ENCODE data around the gene RAPGEF5.

RAPGEF5 gene

DNA sequence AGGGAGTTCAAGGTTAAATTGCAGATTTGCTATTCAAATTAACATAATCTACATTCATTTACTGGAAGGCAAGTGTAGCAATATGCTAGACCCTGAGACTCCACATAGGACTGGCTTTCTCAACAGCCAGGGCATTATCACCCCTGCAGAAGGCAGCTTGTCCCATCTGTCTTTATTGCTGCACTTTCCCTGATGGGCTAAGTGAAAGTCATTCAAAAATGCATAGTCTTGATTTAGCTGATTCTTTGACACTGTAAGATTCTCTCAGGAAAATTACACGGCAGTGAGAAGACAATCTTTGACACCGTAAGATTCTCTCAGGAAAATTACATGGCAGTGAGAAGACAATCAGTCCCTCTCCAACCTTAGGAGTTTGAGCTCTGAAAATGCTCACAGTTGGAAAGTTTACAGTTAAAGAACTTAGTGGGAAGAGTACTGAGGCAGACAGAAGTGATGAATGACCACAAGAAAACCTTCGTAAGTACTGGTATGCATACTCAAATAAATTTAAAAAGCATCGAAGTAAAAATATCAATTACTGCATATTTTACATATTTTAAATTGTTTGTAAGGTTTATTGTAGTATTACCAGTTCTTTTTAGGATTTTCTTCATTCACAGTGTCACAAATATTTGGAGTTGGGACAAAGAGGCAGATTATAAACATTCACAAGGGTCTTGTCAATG lies 88.9 kb downstream of the RAPGEF5 start:
- no peak for DNase-seq (ENCODE audit: low read depth in 3 of 3)

DNA sequence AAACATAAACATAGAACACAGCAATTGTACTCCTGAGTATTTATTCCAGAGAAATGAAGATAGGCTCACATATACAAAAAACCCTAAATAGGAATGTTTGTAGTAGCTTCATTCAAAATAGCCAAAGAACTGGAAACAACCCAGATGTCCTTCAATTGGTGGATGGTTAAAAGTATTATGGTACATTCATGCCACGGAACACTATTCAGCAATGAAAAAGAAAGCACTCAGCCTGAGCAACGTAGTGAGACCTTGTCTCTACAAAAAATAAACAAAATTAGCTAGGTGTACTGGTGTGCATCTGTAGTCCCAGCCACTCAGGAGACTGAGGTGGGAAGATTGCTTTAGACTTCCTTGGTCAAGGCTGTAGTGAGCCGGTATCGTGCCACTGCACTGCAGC lies 94.4 kb downstream of the RAPGEF5 start:
- no peak for DNase-seq (ENCODE audit: low read depth in 3 of 3)

DNA sequence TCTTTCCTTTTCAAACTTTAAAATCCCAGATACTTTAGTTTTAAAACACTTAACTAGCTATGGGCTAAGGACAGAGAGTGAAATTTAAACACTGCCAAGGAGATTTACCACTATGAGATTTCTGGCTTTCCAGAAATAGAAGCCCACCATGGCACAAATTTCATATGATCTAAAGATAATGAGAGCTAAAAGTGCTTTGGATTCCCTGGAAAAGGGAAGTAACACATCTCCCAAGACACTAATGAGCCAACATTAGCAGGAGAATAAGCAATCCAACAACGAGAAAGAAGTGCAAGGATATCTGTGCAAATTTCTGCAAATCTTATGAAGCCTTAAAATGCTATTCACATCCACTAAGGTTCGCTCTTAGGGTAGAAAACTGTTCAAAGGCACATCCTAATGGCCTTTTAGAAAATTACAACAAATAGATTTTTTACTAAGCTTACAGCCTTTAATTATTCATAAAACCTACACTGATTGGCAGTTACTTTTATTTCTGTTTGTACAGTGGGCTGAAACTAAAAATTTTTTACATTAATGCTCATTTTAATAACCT lies 100.3 kb downstream of the RAPGEF5 start:
- DNase-seq (ENCODE audit: low read depth in 3 of 3): no peak

DNA sequence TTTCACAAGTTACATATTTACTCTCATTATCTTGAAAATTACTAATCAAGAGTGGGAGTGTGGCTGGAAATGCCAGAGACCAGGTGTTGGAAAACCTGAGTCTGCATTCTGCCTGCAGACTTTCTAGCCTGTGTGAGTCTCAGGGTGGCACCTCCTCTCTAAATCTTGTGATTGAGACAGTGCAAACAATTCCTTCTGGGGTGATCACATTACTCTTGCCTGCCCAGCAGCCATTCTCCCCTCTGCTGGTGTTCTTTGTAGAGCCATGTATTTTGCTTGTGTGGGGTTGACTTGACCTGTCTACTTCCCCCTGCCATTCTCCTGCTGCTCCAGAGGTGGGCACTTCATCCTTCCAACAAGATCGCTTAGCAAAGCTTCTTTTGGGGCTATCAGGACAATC lies 101.1 kb downstream of the RAPGEF5 start:
- DNase-seq (ENCODE audit: low read depth in 3 of 3): no peak

DNA sequence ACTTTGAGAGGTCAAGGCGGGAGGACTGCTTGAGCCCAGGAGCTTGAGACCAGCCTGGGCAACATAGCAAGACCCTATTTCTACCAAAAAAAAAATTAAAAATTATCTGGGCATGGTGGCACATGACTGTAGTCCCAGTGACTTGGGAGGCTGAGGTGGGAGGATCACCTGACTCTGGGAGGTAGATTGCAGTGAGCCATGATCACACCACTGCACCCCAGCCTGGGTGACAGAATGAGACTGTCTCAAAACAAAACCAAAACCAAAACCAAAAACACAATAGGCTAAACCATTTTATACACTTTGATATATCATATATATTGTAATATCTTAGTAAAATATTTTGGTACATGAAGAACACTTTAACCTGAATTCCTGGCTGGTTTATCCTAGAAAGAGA lies 101.6 kb downstream of the RAPGEF5 start:
- DNase-seq (ENCODE audit: low read depth in 3 of 3): peak in 1 of 3 experiments; percentile 11

DNA sequence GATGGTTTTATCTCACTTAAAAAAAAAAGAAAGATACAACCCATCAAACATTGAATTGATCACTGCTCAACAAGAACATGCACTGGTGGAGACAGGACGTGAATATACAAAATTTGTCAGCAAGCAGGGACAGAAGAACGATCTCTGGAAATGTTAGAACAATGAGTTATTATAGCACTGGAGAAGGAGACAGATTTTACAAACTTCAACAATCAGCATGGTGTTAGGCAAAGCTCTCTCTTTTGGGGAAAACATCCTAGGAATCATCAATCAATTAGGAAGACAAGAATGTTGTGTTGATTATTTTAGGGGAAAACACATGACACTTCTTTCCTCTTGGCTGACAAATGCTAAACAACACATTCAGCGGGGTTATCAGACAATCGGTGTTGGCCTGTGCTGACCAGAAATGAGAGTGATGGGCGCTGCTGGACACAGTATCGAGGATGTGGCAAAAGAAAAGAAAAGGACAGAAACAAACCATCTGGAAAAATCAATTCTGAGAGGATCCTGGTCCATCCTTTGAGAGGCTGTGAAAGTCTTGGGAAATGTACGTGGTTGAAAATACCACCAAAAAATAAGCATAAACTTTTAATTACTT lies 103.9 kb downstream of the RAPGEF5 start:
- no peak for DNase-seq (ENCODE audit: low read depth in 3 of 3)

DNA sequence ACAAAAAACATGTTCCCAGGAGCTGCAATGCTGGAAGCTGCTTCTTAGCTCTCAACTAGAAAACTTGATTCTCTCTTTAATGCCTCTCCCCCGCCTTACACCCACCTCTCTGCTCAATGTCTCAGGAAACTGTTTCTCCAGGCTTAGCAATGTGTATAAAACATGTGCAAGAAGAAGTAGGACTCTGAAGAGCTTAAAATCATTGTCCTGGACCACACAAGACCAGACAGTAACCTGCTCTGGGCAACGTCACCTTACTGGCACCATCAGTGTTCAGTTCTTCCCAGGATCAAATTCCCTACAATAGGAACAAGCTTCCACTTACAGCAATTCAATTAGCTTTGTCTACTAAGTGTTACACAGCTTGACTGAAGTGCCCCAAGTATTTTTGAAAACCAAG lies 104.9 kb downstream of the RAPGEF5 start:
- no peak for DNase-seq (ENCODE audit: low read depth in 3 of 3)

DNA sequence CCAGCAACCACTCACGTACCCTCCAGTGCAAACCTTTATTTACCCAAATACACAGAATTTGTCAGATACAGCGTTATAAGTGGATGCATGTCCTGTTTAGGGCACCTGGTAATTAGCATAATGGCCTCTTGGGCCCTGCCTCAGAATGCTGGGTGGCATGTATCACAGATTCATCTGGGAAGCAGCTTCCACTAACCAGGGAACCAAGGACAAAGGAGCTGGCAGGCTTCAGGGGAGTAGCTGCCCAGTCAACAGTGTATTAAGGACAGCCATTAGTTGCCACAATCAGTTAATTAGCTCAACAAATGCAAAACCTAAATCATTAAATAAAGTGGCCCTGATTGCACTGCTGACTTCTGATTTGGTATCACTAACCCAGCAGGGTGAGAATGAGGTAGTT lies 105.7 kb downstream of the RAPGEF5 start:
- DNase-seq (ENCODE audit: low read depth in 3 of 3): no peak

DNA sequence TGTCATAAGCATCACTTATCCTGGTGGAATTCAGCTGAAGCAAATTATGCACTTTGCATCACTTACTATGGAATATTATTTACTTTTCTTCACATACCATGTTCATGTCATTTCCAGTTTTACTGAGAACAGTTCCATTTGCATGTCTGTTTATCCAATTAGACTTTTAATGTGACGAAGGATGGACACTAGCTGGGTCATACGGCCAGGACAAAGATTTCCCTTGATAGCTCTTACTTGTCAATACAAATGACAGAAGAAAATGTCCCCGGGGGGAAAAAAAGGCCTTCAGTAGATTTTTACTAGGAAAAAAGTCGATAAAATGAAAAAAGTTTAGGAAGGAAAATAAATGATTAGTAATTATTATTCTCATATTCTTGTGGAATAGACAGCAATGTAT lies 106.6 kb downstream of the RAPGEF5 start:
- DNase-seq (ENCODE audit: low read depth in 3 of 3): no peak

DNA sequence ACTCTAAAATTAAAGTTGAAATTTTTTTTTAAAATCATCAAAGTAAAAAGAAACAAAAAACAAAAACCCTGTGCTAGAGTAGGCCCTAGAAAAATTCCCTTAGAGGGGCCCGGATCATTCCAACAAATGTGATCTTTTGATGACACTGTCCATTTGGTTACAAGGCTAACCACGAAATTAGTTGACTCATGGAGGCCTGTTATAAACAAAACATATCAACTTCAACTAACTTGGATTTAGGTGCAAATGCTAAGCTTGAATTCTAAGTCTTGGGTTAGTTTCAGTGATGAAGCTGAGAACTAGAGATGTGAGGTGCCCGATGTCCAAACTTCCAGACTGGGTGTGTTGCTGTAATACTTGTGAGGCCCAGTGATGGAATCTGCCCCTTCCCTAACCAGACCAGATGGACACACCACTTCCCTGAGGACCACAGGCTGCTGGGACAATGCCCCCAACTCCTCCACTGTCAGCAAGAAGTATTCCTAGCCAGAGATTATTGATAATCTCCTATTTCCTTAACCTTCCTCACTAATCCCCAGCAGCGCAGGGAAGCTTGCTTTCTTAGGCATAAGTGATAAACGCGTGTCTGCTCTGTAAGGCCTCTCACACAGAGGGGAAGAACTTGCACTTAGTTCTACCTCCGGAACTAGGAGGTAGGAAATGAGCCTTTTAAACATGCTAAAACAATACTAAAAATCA lies 108.7 kb downstream of the RAPGEF5 start:
- DNase-seq (ENCODE audit: low read depth in 3 of 3): no peak

DNA sequence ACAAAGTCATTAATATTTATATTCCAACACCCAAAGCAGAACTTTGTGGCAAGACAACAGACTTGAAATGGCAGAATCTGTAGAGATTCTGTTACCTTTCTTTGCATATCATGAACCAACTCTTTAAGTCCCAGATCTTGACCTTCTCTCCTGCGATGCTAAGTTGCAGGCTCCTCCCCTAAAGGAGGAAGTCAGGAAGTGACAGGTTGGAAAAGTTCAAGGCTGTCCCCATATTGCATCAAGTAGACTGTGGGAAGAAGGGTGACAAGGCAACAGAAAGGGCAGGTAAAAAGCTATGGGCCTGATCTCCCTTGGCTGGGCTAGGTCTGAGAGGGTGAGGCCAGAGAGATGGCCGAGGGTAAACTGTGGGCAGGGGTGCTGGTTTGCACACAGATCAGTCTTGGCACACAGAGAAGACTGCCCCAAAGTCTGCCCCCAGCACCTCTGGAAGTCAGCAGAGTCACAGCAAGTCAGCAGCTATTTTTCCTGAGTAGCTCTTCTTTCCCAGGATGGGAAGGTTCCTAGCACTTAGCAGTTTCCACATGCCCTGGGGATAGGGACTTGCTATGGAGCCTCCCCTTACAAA lies 115.1 kb downstream of the RAPGEF5 start:
- no peak for DNase-seq (ENCODE audit: low read depth in 3 of 3)

DNA sequence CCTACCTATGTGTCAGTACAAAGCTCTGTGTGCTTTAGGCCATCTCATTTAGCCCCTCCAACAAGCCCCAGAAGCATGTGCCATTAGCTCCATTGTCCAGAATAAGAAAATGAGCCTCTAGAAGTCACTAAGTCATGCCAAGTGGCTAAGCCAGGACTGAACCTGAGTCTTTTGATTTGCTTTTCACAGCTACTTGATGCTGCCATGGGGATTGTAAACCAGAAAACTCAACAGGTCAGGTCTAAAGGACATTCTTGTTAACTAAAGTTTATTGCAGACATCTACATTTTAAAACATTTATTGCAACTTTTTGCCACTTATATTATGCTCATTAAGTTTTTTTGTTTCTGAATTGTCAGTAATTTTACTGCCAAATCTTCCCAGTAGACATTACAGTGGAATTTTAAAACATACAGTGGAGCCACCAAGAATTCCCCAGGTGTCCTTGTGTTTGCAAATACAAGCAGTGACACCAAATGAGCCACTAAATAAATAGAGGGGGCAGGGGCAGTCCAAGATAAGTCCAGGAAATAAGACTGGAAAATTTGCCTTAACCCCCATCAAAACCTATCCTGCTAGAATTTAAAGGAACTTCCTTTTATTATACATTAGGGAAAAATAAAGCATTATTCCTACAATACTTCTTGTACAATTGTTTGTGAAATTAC lies 115.9 kb downstream of the RAPGEF5 start:
- DNase-seq (ENCODE audit: low read depth in 3 of 3): no peak

DNA sequence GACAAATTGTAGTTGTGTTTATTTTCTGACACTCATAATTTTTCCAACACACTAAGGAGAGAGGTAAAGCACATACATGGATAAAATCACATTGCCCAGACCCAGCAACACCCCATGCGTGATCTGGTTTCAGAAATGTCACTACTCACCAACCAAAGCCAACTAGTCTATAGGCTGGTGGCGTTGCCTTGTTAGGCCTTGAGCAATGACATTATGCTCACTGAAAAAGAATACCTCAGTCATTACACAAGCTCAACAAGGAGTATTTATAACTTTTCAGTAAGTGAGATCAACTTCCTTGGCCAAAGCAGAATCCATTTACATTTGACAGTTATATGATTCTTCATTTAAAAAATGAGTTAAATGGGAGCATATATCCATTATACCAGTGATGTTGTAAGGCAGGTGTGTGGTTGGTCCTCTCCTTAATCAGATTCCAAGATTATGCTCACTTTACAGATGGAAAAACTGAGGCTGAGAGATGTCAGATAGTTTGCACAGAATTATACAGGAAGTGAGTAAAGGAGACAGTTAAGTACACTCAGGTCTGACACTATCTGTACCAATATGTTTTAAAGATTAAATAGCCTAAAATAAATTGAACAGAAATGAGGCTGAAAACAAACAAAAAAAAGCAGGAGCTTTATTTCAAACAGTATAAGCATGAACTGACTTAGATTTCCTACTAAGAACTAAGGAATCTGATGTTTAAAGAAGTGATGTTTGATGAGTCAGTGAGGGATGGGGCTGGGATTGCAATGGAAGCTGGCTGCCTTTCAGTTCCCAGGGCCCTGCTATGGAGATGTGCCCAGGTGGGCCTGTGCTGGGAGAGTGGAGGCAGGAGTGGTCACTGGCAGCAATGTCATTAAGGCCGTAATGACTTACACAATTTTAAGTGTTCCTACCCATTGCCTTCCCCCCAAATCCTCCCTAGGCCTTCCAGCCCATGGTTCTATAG lies 118.3 kb downstream of the RAPGEF5 start:
- DNase-seq (ENCODE audit: low read depth in 3 of 3): no peak

DNA sequence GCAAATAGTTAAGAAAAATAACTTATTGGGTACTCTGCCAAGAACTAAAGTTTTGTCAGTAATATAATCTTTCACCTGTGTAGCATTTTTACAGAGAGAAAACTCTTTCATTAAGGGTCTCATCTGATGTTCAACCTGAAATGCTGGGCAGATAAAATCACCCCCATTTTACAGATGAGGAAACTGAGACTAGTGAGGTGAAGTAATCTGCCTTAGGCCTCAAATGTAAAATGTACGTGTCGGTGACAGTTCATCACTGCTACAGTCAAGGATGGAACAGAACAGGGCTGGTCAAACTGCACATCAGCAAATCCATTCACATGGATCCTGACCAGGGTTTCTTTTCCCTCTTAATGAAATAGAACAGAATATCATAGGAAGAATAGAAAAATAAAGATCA lies 121.8 kb downstream of the RAPGEF5 start:
- no peak for DNase-seq (ENCODE audit: low read depth in 3 of 3)

DNA sequence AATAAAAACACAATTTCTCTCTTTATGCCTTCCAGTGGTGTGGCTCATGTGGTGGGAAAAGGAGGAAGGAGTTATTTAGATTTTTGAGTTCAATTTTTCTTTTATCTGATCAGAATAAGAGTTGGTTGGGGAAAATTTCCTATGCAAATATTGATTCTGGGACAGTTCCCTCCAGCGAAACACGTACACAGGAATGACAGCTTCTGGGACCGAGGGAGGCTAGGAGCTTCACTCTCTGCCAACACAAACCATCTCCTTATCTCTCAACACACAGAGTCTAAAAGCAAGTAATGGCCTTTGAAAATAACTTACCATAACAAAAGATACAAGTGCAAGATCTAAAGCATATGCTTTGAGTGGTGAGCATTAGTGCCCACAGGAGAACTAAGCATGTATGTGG lies 122.7 kb downstream of the RAPGEF5 start:
- no peak for DNase-seq (ENCODE audit: low read depth in 3 of 3)

DNA sequence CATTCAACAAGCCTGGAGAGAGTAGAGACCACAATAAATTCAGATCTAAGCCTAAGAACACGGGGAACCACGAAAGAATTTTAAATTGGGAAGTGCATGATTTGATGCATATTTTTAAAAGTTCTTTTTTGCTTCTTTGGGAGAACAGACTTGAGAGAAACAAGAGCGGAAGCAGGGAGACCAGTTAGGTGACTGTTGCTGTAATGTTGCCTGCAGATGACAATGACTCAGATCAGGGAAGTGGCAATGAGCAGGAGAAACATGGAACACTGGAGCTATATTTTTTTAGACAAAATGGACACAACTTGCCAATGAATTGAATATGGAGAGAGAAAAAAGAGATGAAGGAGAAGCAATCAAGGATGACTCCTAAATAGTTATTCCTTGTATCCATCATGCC lies 125.1 kb downstream of the RAPGEF5 start:
- no peak for DNase-seq (ENCODE audit: low read depth in 3 of 3)

DNA sequence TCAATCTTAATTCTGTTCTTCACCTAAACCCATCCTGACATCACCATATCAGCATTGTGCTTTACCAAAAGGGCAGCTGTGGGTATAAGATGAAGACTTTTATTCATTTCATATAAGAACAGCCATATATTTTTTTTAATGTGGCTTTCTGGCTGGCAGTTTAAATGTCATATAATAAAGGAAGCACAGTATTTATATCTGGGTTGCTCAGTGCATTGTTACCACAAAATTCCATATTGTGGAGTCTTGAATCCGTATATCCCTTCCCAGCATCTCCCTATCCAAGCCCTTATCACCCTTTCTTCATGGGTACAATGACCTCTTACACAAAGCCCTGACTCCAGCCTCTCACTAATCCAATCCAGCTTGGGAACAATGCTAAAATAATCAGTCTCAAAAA lies 125.8 kb downstream of the RAPGEF5 start:
- DNase-seq (ENCODE audit: low read depth in 3 of 3): no peak

DNA sequence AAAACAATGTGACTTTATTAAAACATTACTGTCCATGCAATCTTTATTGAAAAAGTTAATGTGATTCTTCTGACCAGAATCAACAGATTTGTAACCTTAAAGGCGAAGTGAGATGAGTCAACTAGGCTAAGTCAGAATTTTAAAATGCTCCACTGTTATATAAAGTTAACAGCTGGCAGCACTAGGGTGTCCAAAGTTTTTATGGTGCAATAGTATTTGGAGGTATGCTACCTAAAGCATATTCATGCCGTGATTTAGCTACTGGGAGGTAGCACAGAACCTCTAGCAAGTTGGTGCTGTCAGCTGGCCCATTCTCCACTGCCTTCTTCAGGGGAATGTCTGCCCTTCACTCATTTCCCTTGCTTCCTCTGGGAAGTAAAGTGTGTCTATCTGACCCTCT lies 126.7 kb downstream of the RAPGEF5 start:
- no peak for DNase-seq (ENCODE audit: low read depth in 3 of 3)

DNA sequence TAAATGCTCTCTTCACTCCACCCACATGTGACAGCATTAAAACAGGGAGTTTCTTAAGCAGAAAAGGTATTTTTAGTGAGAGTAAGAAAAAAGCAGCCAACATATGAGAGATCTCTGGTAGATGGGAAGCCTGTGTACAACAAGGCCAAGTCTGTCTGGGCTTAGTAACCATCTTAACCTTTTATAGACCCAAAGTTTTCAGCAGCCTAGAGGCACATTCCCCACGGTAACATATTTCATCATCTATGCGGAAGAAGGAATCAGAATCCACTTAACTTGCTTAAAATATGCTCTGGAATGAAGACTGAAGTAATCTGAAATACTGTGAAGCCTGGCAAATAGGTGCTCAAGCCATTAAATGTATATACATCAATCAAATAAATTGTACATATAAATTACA lies 127.8 kb downstream of the RAPGEF5 start:
- DNase-seq (ENCODE audit: low read depth in 3 of 3): no peak

DNA sequence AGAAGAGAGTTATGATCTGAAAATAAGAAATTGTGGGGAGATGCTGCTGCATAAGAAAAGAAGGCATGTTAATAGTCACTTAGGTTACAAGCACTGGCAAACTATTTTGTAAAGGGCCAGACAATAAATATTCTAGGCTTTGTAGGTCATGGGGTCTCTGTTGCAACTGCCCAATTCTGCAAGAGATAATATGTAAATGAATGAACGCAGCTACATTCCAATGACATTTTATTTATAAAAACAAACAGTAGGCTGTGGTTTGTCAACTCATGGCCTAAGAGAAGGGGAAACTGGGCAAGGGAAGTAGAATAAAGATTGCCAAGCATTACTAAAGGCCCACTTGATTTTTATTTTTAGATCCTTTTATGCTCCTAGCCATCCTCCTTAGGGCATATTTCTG lies 133.1 kb downstream of the RAPGEF5 start:
- no peak for DNase-seq (ENCODE audit: low read depth in 3 of 3)

DNA sequence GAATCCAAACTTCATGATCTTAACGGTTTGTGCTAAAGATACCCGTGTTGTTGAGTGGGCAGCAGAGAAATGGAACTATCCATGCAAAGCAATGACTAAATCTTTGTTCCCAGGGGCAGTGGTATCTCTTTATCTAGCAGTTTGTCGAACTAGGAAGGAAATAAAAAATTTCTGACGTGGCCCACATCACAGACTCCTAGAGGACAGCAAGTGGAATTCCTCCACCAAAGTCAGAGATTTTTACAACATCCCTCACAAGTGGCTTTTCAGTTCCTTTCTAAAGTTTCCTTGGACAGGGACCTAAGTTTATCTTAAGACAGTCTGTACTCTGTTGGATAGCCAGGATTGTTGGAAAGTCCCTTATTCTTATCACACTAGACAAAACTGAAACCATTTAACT lies 136.0 kb downstream of the RAPGEF5 start:
- no peak for DNase-seq (ENCODE audit: low read depth in 3 of 3)
